CD14-positive monocyte (primary cell): Measurements from ENCODE around the gene MYL10. TPM values are rescaled to one million over a fixed set of nuclear protein-coding genes. Genes with fewer than 3 reads are reported as not detected.
A peak's percentile ranks its signal among the peaks of the same experiment; 100 is the strongest.

Experiments used
- DNase-seq, 3 donors: peaks; one replicate each; pipeline ENCODE4 v3.0.0-alpha.2; 2011 to 2022
- H2AFZ ChIP-seq: 2 replicates; pipeline ENCODE4 v1.6.0; 2012; ENCODE audit warnings: mild to moderate bottlenecking, low read depth, low read length, inconsistent platforms; ENCODE audit not compliant: insufficient read depth, poor library complexity, severe bottlenecking
- H3K27ac ChIP-seq, 2 donors: 1 replicate in 1 of 2; 2 replicates in 1 of 2; pipeline ENCODE4 v1.5.1; 2012 to 2013; ENCODE audit warnings: low read length in 2 of 2, control low read depth in 1 of 2, inconsistent platforms in 1 of 2, low read depth in 1 of 2, mild to moderate bottlenecking in 1 of 2
- H3K27me3 ChIP-seq, 2 donors: one replicate each; pipeline versions ENCODE4 v1.6.0 to v1.6.1; 2011 to 2013; ENCODE audit warnings: low read length in 2 of 2; ENCODE audit not compliant: control insufficient read depth in 2 of 2, insufficient read depth in 2 of 2
- H3K36me3 ChIP-seq, 2 donors: replicated peaks in 1 of 2; 1 replicate in 1 of 2; 2 replicates in 1 of 2; pipeline versions ENCODE4 v1.5.1 to v1.6.1; 2012 to 2013; ENCODE audit warnings: low read length in 2 of 2, control low read depth in 1 of 2, inconsistent platforms in 1 of 2, mild to moderate bottlenecking in 1 of 2; ENCODE audit not compliant: insufficient read depth in 2 of 2, control insufficient read depth in 1 of 2
- H3K4me1 ChIP-seq, 2 donors: 1 replicate in 1 of 2; 2 replicates in 1 of 2; pipeline versions ENCODE4 v1.5.1 to v1.6.1; 2012 to 2013; ENCODE audit warnings: low read length in 2 of 2, control low read depth in 1 of 2, inconsistent platforms in 1 of 2, mild to moderate bottlenecking in 1 of 2, moderate library complexity in 1 of 2; ENCODE audit not compliant: insufficient read depth in 2 of 2, control insufficient read depth in 1 of 2
- H3K4me2 ChIP-seq: replicated peaks from 2 replicates; pipeline ENCODE3; 2012; ENCODE audit warnings: low read length, moderate library complexity, mild to moderate bottlenecking; ENCODE audit not compliant: poor library complexity, severe bottlenecking; ENCODE audit errors: extremely low read depth
- H3K4me3 ChIP-seq, 3 experiments: fragments of 200-600 bp in 1 of 3; sonication (generic) in 1 of 3; replicated peaks in 1 of 3; 1 replicate in 2 of 3; 2 replicates in 1 of 3; pipeline ENCODE4 v1.5.1; 2011 to 2013; ENCODE audit warnings: low read length in 3 of 3, mild to moderate bottlenecking in 3 of 3, control low read depth in 2 of 3, low read depth in 2 of 3, inconsistent platforms in 1 of 3, moderate library complexity in 1 of 3
- H3K79me2 ChIP-seq: 2 replicates; pipeline ENCODE4 v1.6.0; 2012; ENCODE audit warnings: mild to moderate bottlenecking, control low read depth, inconsistent platforms, low read length, moderate library complexity; ENCODE audit not compliant: insufficient read depth
- H3K9ac ChIP-seq: 2 replicates; pipeline ENCODE4 v1.6.0; 2017; ENCODE audit warnings: low read length, mild to moderate bottlenecking; ENCODE audit not compliant: insufficient read depth, poor library complexity, severe bottlenecking
- H3K9me3 ChIP-seq, 2 donors: replicated peaks in 1 of 2; 1 replicate in 1 of 2; 2 replicates in 1 of 2; pipeline versions ENCODE4 v1.5.1 to v1.6.1; 2012 to 2013; ENCODE audit warnings: low read length in 2 of 2, control low read depth in 1 of 2; ENCODE audit not compliant: control insufficient read depth in 1 of 2, insufficient read depth in 1 of 2
- H4K20me1 ChIP-seq: 2 replicates; pipeline ENCODE4 v1.6.0; 2012; ENCODE audit warnings: mild to moderate bottlenecking, low read length, control low read depth, moderate library complexity; ENCODE audit not compliant: insufficient read depth
- H3K27ac Mint-ChIP-seq, 7 donors: one replicate each; pipeline ENCODE4 v1.8.0; 2020; ENCODE audit warnings: mild to moderate bottlenecking in 7 of 7, mixed read lengths in 7 of 7, moderate library complexity in 6 of 7, inconsistent platforms in 2 of 7
- H3K27me3 Mint-ChIP-seq, 3 donors: one replicate each; pipeline ENCODE4 v1.8.0; 2021 to 2022; ENCODE audit warnings: low read depth in 3 of 3, mild to moderate bottlenecking in 3 of 3, mixed read lengths in 3 of 3, moderate library complexity in 3 of 3, inconsistent platforms in 1 of 3
- H3K36me3 Mint-ChIP-seq, 2 donors: one replicate each; pipeline ENCODE4 v1.8.0; 2020; ENCODE audit warnings: mixed read lengths in 2 of 2, inconsistent platforms in 1 of 2, mild to moderate bottlenecking in 1 of 2
- H3K4me1 Mint-ChIP-seq: one replicate; pipeline ENCODE4 v1.8.0; 2020; ENCODE audit warnings: mild to moderate bottlenecking, mixed read lengths
- H3K4me3 Mint-ChIP-seq, 2 donors: one replicate each; pipeline ENCODE4 v1.8.0; 2020; ENCODE audit warnings: mild to moderate bottlenecking in 2 of 2, mixed read lengths in 2 of 2, moderate library complexity in 1 of 2
- H3K9me3 Mint-ChIP-seq, 7 donors: one replicate each; pipeline ENCODE4 v1.8.0; 2020 to 2022; ENCODE audit warnings: mixed read lengths in 7 of 7, mild to moderate bottlenecking in 6 of 7, moderate library complexity in 6 of 7, inconsistent platforms in 2 of 7
- WGBS: methylation state at CpG from one replicate; pipeline ENCODE4 v1.1.5; 2013; ENCODE audit warnings: missing lambda C conversion rate; ENCODE audit not compliant: insufficient coverage; 5-methylcytosine and 5-hydroxymethylcytosine counted together
- intact Hi-C, 2 donors: fragments of 100-400 bp; cut with micrococcal nuclease; formaldehyde crosslinking; loops; one replicate each; pipeline versions ENCODE4 v1.15.0 to v1.15.1; 2023
- polyA plus RNA-seq, 3 donors: library from polyadenylated mRNA; depleted of rRNA in 1 of 3; unstranded in 2 of 3; stranded (reverse) in 1 of 3; fragments of 300-500 nt in 2 of 3; fragments of >200 nt in 1 of 3; fragmentation: Illumina TruSeq in 2 of 3; gene quantifications; 1 replicate in 2 of 3; 2 replicates in 1 of 3; pipeline ENCODE4 v1.2.3, GENCODE V29; 2012 to 2021
- TF ChIP-seq, protein P1 (sequence below): fragments of 200-600 bp; IDR thresholded peaks from one replicate; pipeline ENCODE4 v1.8.0; 2022; ENCODE audit warnings: antibody characterized with exemption, mild to moderate bottlenecking

Gene MYL10
- polyA plus RNA-seq, 3 donors: not detected

GRCh38 chr7:101664893-101665471 lies 35.9 kb upstream of the MYL10 start:
- no peaks in the 10 kb centered on the region for H3K4me1 ChIP-seq
- no peaks in the 10 kb centered on the region for H3K36me3 ChIP-seq
- Mint-ChIP-seq H3K4me3 (no peak overlapping the region), H3K36me3 (no peaks in the 10 kb centered on the region), H3K27ac (peak overlapping the region in 1 of 7 donors; percentile 37), H3K9me3 (peaks cover 0 to 19% (median 10%) of the 10 kb centered on the region in 7 donors), H3K27me3 (peaks cover 6 to 10% (median 9%) of the 10 kb centered on the region in 3 donors), H3K4me1 (peaks cover 7% of the 10 kb centered on the region)
- no peak for DNase-seq
- H3K27ac ChIP-seq: no peak overlapping the region
- H3K9ac ChIP-seq: no peak overlapping the region
- 94% methylated on average over 3 of the region's 10 CpGs for WGBS
- no peak overlapping the region for H3K4me2 ChIP-seq
- H3K9me3 ChIP-seq: peaks cover 0 to 7% of the 10 kb centered on the region in 2 donors
- H3K4me3 ChIP-seq: no peak overlapping the region
- TF ChIP-seq, protein P1, sequence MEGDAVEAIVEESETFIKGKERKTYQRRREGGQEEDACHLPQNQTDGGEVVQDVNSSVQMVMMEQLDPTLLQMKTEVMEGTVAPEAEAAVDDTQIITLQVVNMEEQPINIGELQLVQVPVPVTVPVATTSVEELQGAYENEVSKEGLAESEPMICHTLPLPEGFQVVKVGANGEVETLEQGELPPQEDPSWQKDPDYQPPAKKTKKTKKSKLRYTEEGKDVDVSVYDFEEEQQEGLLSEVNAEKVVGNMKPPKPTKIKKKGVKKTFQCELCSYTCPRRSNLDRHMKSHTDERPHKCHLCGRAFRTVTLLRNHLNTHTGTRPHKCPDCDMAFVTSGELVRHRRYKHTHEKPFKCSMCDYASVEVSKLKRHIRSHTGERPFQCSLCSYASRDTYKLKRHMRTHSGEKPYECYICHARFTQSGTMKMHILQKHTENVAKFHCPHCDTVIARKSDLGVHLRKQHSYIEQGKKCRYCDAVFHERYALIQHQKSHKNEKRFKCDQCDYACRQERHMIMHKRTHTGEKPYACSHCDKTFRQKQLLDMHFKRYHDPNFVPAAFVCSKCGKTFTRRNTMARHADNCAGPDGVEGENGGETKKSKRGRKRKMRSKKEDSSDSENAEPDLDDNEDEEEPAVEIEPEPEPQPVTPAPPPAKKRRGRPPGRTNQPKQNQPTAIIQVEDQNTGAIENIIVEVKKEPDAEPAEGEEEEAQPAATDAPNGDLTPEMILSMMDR: no peak
- H3K79me2 ChIP-seq: no peaks in the 10 kb centered on the region
- no peaks in the 10 kb centered on the region for H4K20me1 ChIP-seq
- intact Hi-C loops: no loop called here
- no peak overlapping the region for H2AFZ ChIP-seq
- no peaks in the 10 kb centered on the region for H3K27me3 ChIP-seq

GRCh38 chr7:101664436-101664835 lies 35.3 kb upstream of the MYL10 start:
- H3K4me1 ChIP-seq: no peaks in the 10 kb centered on the region
- peaks cover 0 to 7% of the 10 kb centered on the region in 2 donors for H3K9me3 ChIP-seq
- H4K20me1 ChIP-seq: no peaks in the 10 kb centered on the region
- H3K27ac ChIP-seq: no peak overlapping the region
- peaks cover 6 to 10% (median 9%) of the 10 kb centered on the region in 3 donors for H3K27me3 Mint-ChIP-seq
- H3K79me2 ChIP-seq: no peaks in the 10 kb centered on the region
- H3K4me2 ChIP-seq: no peak overlapping the region
- no peaks in the 10 kb centered on the region for H3K36me3 ChIP-seq
- peaks cover 0 to 19% (median 10%) of the 10 kb centered on the region in 7 donors for H3K9me3 Mint-ChIP-seq
- no peak overlapping the region for H3K4me3 ChIP-seq
- no peaks in the 10 kb centered on the region for H3K27me3 ChIP-seq
- no peak overlapping the region for H3K4me3 Mint-ChIP-seq
- WGBS: 75% methylated on average over 9 of the region's 9 CpGs
- no peak overlapping the region for H3K9ac ChIP-seq
- no peak for DNase-seq
- H3K4me1 Mint-ChIP-seq: peaks cover 7% of the 10 kb centered on the region
- TF ChIP-seq, protein P1: no peak
- no peaks in the 10 kb centered on the region for H3K36me3 Mint-ChIP-seq
- no peak overlapping the region for H2AFZ ChIP-seq
- intact Hi-C loops: no loop called here
- H3K27ac Mint-ChIP-seq: no peak overlapping the region
